ENCODE results near the gene PROSER1. TPM values are rescaled to one million over a fixed set of nuclear protein-coding genes. Genes with fewer than 3 reads are reported as not detected.

The PROSER1 gene
- total and polyA plus RNA-seq, 3 donors from 2014 or later, result 32.0 to 37.0 (median 33.0) TPM

Other genes starting within 250 kb of the PROSER1 start
- gene STOML3, start 47.3 kb downstream of the PROSER1 start, total RNA-seq, result under 1 TPM in 1 of 2 donors, not detected in 1; 0.12 TPM
- gene STOML3, start 47.3 kb downstream of the PROSER1 start, polyA plus RNA-seq (ENCODE audit: insufficient read depth, low read depth, low replicate concordance), result 0.91 TPM
- gene NHLRC3, start 367 bp upstream of the PROSER1 start, total RNA-seq, result 10 to 100 TPM; 33.1 to 35.6 TPM
- gene NHLRC3, start 367 bp upstream of the PROSER1 start, polyA plus RNA-seq (ENCODE audit: insufficient read depth, low read depth, low replicate concordance), result 23.2 TPM

All from testis (tissue), 3 donors.